HepG2 (cell line): Measurements from ENCODE around the gene HSD3B7. TPM values are rescaled to one million over a fixed set of nuclear protein-coding genes. Genes with fewer than 3 reads are reported as not detected.

Experiments
- NR2F6 ChIP-seq, 2 experiments: IDR thresholded peaks; 2 replicates each; pipeline ENCODE4 v1.6.1; 2016; ENCODE audit warnings: antibody characterized with exemption in 1 of 2, mild to moderate bottlenecking in 1 of 2
- PAX8 ChIP-seq: sonication (generic); formaldehyde crosslinking; IDR thresholded peaks from 2 replicates; pipeline ENCODE4 v1.8.0; 2022; ENCODE audit warnings: mild to moderate bottlenecking, missing genetic modification reagents, borderline replicate concordance
- PITX1 ChIP-seq: sonication (generic); formaldehyde crosslinking; IDR thresholded peaks from 2 replicates; pipeline ENCODE4 v1.5.1; 2020; ENCODE audit warnings: mild to moderate bottlenecking, missing genetic modification reagents
- SOX13 ChIP-seq, 3 experiments: fragments of 450-650 bp in 1 of 3; sonication (generic) in 1 of 3; formaldehyde crosslinking in 1 of 3; IDR thresholded peaks in 2 of 3; conservative IDR thresholded peaks in 1 of 3; 2 replicates each; pipeline versions ENCODE4 v1.5.0 to v1.6.1; 2016 to 2020; ENCODE audit warnings: antibody characterized with exemption in 1 of 3, mild to moderate bottlenecking in 1 of 3, missing compliant biosample characterization in 1 of 3, missing genetic modification reagents in 1 of 3, moderate library complexity in 1 of 3
- SRY ChIP-seq: sonication (generic); formaldehyde crosslinking; IDR thresholded peaks from 2 replicates; pipeline ENCODE4 v1.8.0; 2022; ENCODE audit warnings: mild to moderate bottlenecking, missing genetic modification reagents
- TGIF2 ChIP-seq: IDR thresholded peaks from 2 replicates; pipeline ENCODE4 v1.6.1; 2016; ENCODE audit warnings: control low read depth, missing compliant biosample characterization
- THAP9 ChIP-seq: sonication (generic); formaldehyde crosslinking; IDR thresholded peaks from 2 replicates; pipeline ENCODE4; 2020; ENCODE audit warnings: missing genetic modification reagents, mild to moderate bottlenecking, borderline replicate concordance
- YY1 ChIP-seq: IDR thresholded peaks from 2 replicates; pipeline ENCODE4 v1.6.1; 2011; ENCODE audit warnings: low read length, low read depth, moderate library complexity, mild to moderate bottlenecking; ENCODE audit not compliant: insufficient read depth, insufficient replicate concordance
- ZBTB20 ChIP-seq: sonication (generic); formaldehyde crosslinking; IDR thresholded peaks from 2 replicates; pipeline ENCODE4 v1.8.1; 2023; ENCODE audit warnings: missing genetic modification reagents, low read depth, mild to moderate bottlenecking, borderline replicate concordance
- ZKSCAN5 ChIP-seq: sonication (generic); formaldehyde crosslinking; IDR thresholded peaks from 2 replicates; pipeline ENCODE4 v1.5.1; 2020; ENCODE audit warnings: mild to moderate bottlenecking, missing genetic modification reagents
- ZNF350 ChIP-seq: sonication (generic); formaldehyde crosslinking; IDR thresholded peaks from 2 replicates; pipeline ENCODE4 v1.4.0; 2020; ENCODE audit warnings: mild to moderate bottlenecking, low read depth, missing genetic modification reagents, borderline replicate concordance
- ZNF430 ChIP-seq: sonication (generic); formaldehyde crosslinking; IDR thresholded peaks from 2 replicates; pipeline ENCODE4 v1.9.0; 2021; ENCODE audit warnings: mild to moderate bottlenecking, missing genetic modification reagents
- ZNF703 ChIP-seq: sonication (generic); formaldehyde crosslinking; IDR thresholded peaks from 2 replicates; pipeline ENCODE4 v1.5.1; 2020; ENCODE audit warnings: missing genetic modification reagents, mild to moderate bottlenecking, moderate library complexity, borderline replicate concordance
- ZSCAN20 ChIP-seq: sonication (generic); formaldehyde crosslinking; IDR thresholded peaks from 2 replicates; pipeline ENCODE4 v1.4.0; 2020; ENCODE audit warnings: missing genetic modification reagents, mild to moderate bottlenecking, borderline replicate concordance
- polyA plus RNA-seq, 8 experiments: library from polyadenylated mRNA; depleted of rRNA in 3 of 8; stranded (reverse) in 7 of 8; unstranded in 1 of 8; fragments of >200 nt; fragmentation: Illumina TruSeq in 4 of 8; extraction: Trizol in 4 of 8; gene quantifications; 2 replicates each; pipeline versions ENCODE4 v1.2.1 to v1.2.3, GENCODE V29; 2011 to 2016; ENCODE audit warnings: low read depth in 4 of 8, missing spikeins in 1 of 8, mixed read lengths in 1 of 8; ENCODE audit not compliant: insufficient read depth in 1 of 8
- total RNA-seq, 5 experiments: library from RNA; depleted of rRNA; stranded (reverse); fragments of >200 nt; fragmentation: Illumina TruSeq; extraction: Trizol; gene quantifications; 2 replicates each; pipeline ENCODE4 v1.2.3, GENCODE V29; 2016; ENCODE audit warnings: low read depth in 1 of 5
- TF ChIP-seq, protein P1 (sequence below): sonication (generic); formaldehyde crosslinking; conservative IDR thresholded peaks from 2 replicates; pipeline ENCODE4 v1.4.0; 2020; ENCODE audit warnings: missing genetic modification reagents
- TF ChIP-seq, protein P2 (sequence below), 2 experiments: IDR thresholded peaks; 2 replicates each; pipeline ENCODE4 v1.6.1; 2011 to 2012; ENCODE audit warnings: low read length in 2 of 2, borderline replicate concordance in 1 of 2, low read depth in 1 of 2, mild to moderate bottlenecking in 1 of 2, moderate library complexity in 1 of 2

The HSD3B7 gene
- total and polyA plus RNA-seq, 2 of the 13 experiments (the other 11 are each of a cell fraction or from before 2014, with no cell fraction given) = 32.9 to 69.7 TPM

GRCh38 chr16:30996985-30997724, 12.1 kb downstream of the HSD3B7 start (continued):
- TF ChIP-seq PITX1 (CRISPR knock-in tag) = peak; percentile 53; the same call in 1 of the 2 replicates
- no peak for TF ChIP-seq THAP9 (CRISPR knock-in tag)
- TF ChIP-seq ZBTB20 (CRISPR knock-in tag) = peak; percentile 72
- no peak for TF ChIP-seq ZKSCAN5
- no peak for TF ChIP-seq SOX13 (IDR thresholded peaks at IDR 0.05)
- 0 out of 4 replicates have a peak, but pooled peaks of 1 of the 2 experiments have one; percentile 52 for TF ChIP-seq SOX13 (CRISPR knock-in tag; conservative IDR thresholded peaks at IDR 0.05 in 1 of 2, IDR thresholded peaks at IDR 0.05 in 1 of 2)
- TF ChIP-seq TGIF2 (CRISPR knock-in tag) = no peak; the same call in 1 of the 2 replicates
- no peak; the same call in 1 of the 2 replicates for TF ChIP-seq ZNF430 (CRISPR knock-in tag)
- TF ChIP-seq ZNF703 (CRISPR knock-in tag) = no peak
- TF ChIP-seq ZSCAN20 = no peak
- no peak; the same call in 1 of the 2 replicates for TF ChIP-seq NR2F6 (IDR thresholded peaks at IDR 0.05)
- TF ChIP-seq NR2F6 (CRISPR knock-in tag; IDR thresholded peaks at IDR 0.05) = peak; percentile 41; the same call in 1 of the 2 replicates
- no peak for TF ChIP-seq PAX8
- TF ChIP-seq, protein P1, sequence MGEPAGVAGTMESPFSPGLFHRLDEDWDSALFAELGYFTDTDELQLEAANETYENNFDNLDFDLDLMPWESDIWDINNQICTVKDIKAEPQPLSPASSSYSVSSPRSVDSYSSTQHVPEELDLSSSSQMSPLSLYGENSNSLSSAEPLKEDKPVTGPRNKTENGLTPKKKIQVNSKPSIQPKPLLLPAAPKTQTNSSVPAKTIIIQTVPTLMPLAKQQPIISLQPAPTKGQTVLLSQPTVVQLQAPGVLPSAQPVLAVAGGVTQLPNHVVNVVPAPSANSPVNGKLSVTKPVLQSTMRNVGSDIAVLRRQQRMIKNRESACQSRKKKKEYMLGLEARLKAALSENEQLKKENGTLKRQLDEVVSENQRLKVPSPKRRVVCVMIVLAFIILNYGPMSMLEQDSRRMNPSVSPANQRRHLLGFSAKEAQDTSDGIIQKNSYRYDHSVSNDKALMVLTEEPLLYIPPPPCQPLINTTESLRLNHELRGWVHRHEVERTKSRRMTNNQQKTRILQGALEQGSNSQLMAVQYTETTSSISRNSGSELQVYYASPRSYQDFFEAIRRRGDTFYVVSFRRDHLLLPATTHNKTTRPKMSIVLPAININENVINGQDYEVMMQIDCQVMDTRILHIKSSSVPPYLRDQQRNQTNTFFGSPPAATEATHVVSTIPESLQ (CRISPR knock-in tag) = 0 out of 2 replicates have a peak, but pooled peaks have one; percentile 39
- peak; percentile 52 for TF ChIP-seq YY1
- TF ChIP-seq, protein P2, sequence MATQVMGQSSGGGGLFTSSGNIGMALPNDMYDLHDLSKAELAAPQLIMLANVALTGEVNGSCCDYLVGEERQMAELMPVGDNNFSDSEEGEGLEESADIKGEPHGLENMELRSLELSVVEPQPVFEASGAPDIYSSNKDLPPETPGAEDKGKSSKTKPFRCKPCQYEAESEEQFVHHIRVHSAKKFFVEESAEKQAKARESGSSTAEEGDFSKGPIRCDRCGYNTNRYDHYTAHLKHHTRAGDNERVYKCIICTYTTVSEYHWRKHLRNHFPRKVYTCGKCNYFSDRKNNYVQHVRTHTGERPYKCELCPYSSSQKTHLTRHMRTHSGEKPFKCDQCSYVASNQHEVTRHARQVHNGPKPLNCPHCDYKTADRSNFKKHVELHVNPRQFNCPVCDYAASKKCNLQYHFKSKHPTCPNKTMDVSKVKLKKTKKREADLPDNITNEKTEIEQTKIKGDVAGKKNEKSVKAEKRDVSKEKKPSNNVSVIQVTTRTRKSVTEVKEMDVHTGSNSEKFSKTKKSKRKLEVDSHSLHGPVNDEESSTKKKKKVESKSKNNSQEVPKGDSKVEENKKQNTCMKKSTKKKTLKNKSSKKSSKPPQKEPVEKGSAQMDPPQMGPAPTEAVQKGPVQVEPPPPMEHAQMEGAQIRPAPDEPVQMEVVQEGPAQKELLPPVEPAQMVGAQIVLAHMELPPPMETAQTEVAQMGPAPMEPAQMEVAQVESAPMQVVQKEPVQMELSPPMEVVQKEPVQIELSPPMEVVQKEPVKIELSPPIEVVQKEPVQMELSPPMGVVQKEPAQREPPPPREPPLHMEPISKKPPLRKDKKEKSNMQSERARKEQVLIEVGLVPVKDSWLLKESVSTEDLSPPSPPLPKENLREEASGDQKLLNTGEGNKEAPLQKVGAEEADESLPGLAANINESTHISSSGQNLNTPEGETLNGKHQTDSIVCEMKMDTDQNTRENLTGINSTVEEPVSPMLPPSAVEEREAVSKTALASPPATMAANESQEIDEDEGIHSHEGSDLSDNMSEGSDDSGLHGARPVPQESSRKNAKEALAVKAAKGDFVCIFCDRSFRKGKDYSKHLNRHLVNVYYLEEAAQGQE (IDR thresholded peaks at IDR 0.05; ENCODE audit: borderline replicate concordance in 1 of 2, low read depth in 1 of 2, low read length in 2 of 2) = 0 out of 4 replicates have a peak, but pooled peaks of 1 of the 2 experiments have one; percentile 24
- peak; percentile 42 for TF ChIP-seq ZNF350
- TF ChIP-seq SRY = peak; percentile 62; the same call in 1 of the 2 replicates
